ENCODE data around the gene STK32C.

The STK32C gene

GRCh38 chr10:132203256-132204077 is 104.3 kb downstream of the STK32C start:
- Histone ChIP-seq H3K4me1 (ENCODE audit: insufficient read depth, low read length) (no peaks in the 10 kb centered on the region), H3K9me3 (ENCODE audit: insufficient read depth, low read depth, low read length) (no peaks in the 10 kb centered on the region), H3K27me3 (ENCODE audit: insufficient read depth, low read length) (no peaks in the 10 kb centered on the region), H3K9ac (ENCODE audit: low read depth, low read length) (no peak overlapping the region), H3K36me3 (ENCODE audit: insufficient read depth, low read depth, low read length) (no peaks in the 10 kb centered on the region), H3K27ac (ENCODE audit: low read length) (no peak overlapping the region), H3K4me3 (ENCODE audit: low read length) (no peak overlapping the region)

- Histone ChIP-seq H3K9me3 (ENCODE audit: insufficient read depth, low read depth, low read length) (no peaks in the 10 kb centered on the region), H3K4me3 (ENCODE audit: low read length) (no peak overlapping the region), H3K9ac (ENCODE audit: low read depth, low read length) (no peak overlapping the region), H3K4me1 (ENCODE audit: insufficient read depth, low read length) (no peaks in the 10 kb centered on the region), H3K27me3 (ENCODE audit: insufficient read depth, low read length) (no peaks in the 10 kb centered on the region), H3K27ac (ENCODE audit: low read length) (no peak overlapping the region), H3K36me3 (ENCODE audit: insufficient read depth, low read depth, low read length) (no peaks in the 10 kb centered on the region)
Observed at GRCh38 chr10:132202070-132202970, 105.4 kb downstream of the STK32C start.

- Histone ChIP-seq H3K4me3 (ENCODE audit: low read length) (no peak overlapping the region), H3K36me3 (ENCODE audit: insufficient read depth, low read depth, low read length) (no peaks in the 10 kb centered on the region), H3K27me3 (ENCODE audit: insufficient read depth, low read length) (no peaks in the 10 kb centered on the region), H3K4me1 (ENCODE audit: insufficient read depth, low read length) (no peaks in the 10 kb centered on the region), H3K9ac (ENCODE audit: low read depth, low read length) (no peak overlapping the region), H3K9me3 (ENCODE audit: insufficient read depth, low read depth, low read length) (no peaks in the 10 kb centered on the region), H3K27ac (ENCODE audit: low read length) (no peak overlapping the region)
Observed at GRCh38 chr10:132201111-132201969, 106.4 kb downstream of the STK32C start.

GRCh38 chr10:132200344-132201110 is 107.2 kb downstream of the STK32C start:
- H3K27me3 ChIP-seq (ENCODE audit: insufficient read depth, low read length): no peaks in the 10 kb centered on the region
- H3K4me1 ChIP-seq (ENCODE audit: insufficient read depth, low read length): no peaks in the 10 kb centered on the region
- H3K9ac ChIP-seq (ENCODE audit: low read depth, low read length): no peak overlapping the region
- H3K9me3 ChIP-seq (ENCODE audit: insufficient read depth, low read depth, low read length): no peaks in the 10 kb centered on the region
- H3K4me3 ChIP-seq (ENCODE audit: low read length): no peak overlapping the region
- no peaks in the 10 kb centered on the region for H3K36me3 ChIP-seq (ENCODE audit: insufficient read depth, low read depth, low read length)
- H3K27ac ChIP-seq (ENCODE audit: low read length): no peak overlapping the region

- H3K4me3 ChIP-seq (ENCODE audit: low read length): no peak overlapping the region
- H3K27ac ChIP-seq (ENCODE audit: low read length): no peak overlapping the region
- no peaks in the 10 kb centered on the region for H3K9me3 ChIP-seq (ENCODE audit: insufficient read depth, low read depth, low read length)
- no peaks in the 10 kb centered on the region for H3K4me1 ChIP-seq (ENCODE audit: insufficient read depth, low read length)
- no peaks in the 10 kb centered on the region for H3K27me3 ChIP-seq (ENCODE audit: insufficient read depth, low read length)
- no peaks in the 10 kb centered on the region for H3K36me3 ChIP-seq (ENCODE audit: insufficient read depth, low read depth, low read length)
- H3K9ac ChIP-seq (ENCODE audit: low read depth, low read length): no peak overlapping the region
Observed at GRCh38 chr10:132199854-132200311, 107.9 kb downstream of the STK32C start.

GRCh38 chr10:132199268-132199853 is 108.4 kb downstream of the STK32C start:
- H3K9me3 ChIP-seq (ENCODE audit: insufficient read depth, low read depth, low read length): no peaks in the 10 kb centered on the region
- H3K27ac ChIP-seq (ENCODE audit: low read length): no peak overlapping the region
- no peaks in the 10 kb centered on the region for H3K27me3 ChIP-seq (ENCODE audit: insufficient read depth, low read length)
- H3K36me3 ChIP-seq (ENCODE audit: insufficient read depth, low read depth, low read length): no peaks in the 10 kb centered on the region
- H3K4me1 ChIP-seq (ENCODE audit: insufficient read depth, low read length): no peaks in the 10 kb centered on the region
- no peak overlapping the region for H3K4me3 ChIP-seq (ENCODE audit: low read length)
- no peak overlapping the region for H3K9ac ChIP-seq (ENCODE audit: low read depth, low read length)

- no peak overlapping the region for H3K4me3 ChIP-seq (ENCODE audit: low read length)
- no peak overlapping the region for H3K9ac ChIP-seq (ENCODE audit: low read depth, low read length)
- H3K27ac ChIP-seq (ENCODE audit: low read length): no peak overlapping the region
- H3K9me3 ChIP-seq (ENCODE audit: insufficient read depth, low read depth, low read length): no peaks in the 10 kb centered on the region
- no peaks in the 10 kb centered on the region for H3K27me3 ChIP-seq (ENCODE audit: insufficient read depth, low read length)
- H3K4me1 ChIP-seq (ENCODE audit: insufficient read depth, low read length): no peaks in the 10 kb centered on the region
- peaks cover 3% of the 10 kb centered on the region; the same call in 1 of the 2 replicates for H3K36me3 ChIP-seq (ENCODE audit: insufficient read depth, low read depth, low read length)
Observed at GRCh38 chr10:132198381-132199181, 109.2 kb downstream of the STK32C start.

- H3K4me1 ChIP-seq (ENCODE audit: insufficient read depth, low read length): no peaks in the 10 kb centered on the region
- H3K27me3 ChIP-seq (ENCODE audit: insufficient read depth, low read length): no peaks in the 10 kb centered on the region
- H3K9ac ChIP-seq (ENCODE audit: low read depth, low read length): no peak overlapping the region
- H3K4me3 ChIP-seq (ENCODE audit: low read length): no peak overlapping the region
- H3K27ac ChIP-seq (ENCODE audit: low read length): no peak overlapping the region
- peaks cover 6% of the 10 kb centered on the region; the same call in 1 of the 2 replicates for H3K36me3 ChIP-seq (ENCODE audit: insufficient read depth, low read depth, low read length)
- no peaks in the 10 kb centered on the region for H3K9me3 ChIP-seq (ENCODE audit: insufficient read depth, low read depth, low read length)
Observed at GRCh38 chr10:132198068-132198370, 109.7 kb downstream of the STK32C start.

GRCh38 chr10:132197271-132198067 is 110.3 kb downstream of the STK32C start:
- no peaks in the 10 kb centered on the region for H3K4me1 ChIP-seq (ENCODE audit: insufficient read depth, low read length)
- H3K9ac ChIP-seq (ENCODE audit: low read depth, low read length): no peak overlapping the region
- no peaks in the 10 kb centered on the region for H3K27me3 ChIP-seq (ENCODE audit: insufficient read depth, low read length)
- no peak overlapping the region for H3K4me3 ChIP-seq (ENCODE audit: low read length)
- peaks cover 6% of the 10 kb centered on the region; the same call in 1 of the 2 replicates for H3K36me3 ChIP-seq (ENCODE audit: insufficient read depth, low read depth, low read length)
- H3K9me3 ChIP-seq (ENCODE audit: insufficient read depth, low read depth, low read length): no peaks in the 10 kb centered on the region
- no peak overlapping the region for H3K27ac ChIP-seq (ENCODE audit: low read length)
